Colon (tissue), 2 donors: ENCODE data around the gene BCL11A.

Experiments used
- FAIRE-seq: peaks from 2 replicates; lab custom pipeline; 2012; peaks lifted over from hg19 to GRCh38; lab: Jason Lieb, UNC
- donor health status: control.
- donor health status: control.

Gene BCL11A

DNA sequence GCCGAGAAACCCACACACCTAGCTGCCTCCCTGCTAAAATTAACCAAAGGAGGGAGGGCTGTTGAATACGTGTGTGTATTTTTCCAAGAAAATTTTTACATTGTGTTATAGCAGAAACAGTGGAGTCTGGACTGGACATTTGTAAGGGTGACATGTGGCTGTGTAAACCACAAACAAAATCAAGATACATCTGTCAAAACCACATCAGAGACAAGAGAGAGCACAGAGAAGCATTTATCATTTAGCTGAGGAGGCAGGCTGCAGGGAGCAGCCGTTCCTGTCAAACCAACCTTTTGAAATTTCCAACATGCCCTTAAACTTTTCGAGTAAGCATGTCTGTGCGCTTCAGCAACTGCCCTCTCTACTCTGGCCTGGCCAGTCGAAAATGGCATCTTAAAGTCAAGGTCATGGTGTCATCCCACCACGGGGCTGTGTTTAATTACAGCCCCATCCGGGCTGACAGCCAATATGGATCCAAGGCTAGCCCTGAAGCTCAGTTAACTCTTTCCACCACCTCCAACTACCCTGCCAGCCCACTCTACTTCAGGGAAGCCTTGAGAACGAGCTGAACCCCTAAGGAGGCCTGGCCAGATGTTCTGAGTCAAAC, 8.4 kb downstream of the BCL11A start:
- FAIRE-seq: no peak

DNA sequence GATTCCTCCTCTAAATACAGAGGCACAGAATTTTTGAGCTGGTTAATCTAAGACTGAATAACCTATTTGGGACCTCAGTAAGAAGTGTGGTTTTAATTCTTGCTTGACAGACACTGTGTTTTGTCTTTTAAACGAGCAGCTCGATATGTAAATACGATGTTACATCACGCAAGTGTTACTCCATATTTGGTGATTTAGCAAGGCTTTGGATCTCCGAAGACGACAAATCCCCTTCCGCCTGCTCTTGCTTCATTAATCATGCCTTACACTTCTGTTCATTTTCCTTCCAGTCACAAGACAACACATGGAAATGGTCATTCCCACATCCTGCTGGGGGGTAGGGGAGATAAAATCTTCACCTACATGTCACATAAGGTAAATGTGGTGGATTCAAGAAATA, 9.4 kb downstream of the BCL11A start:
- no peak for FAIRE-seq

- no peak for FAIRE-seq
Measured at GRCh38 chr2:60541056-60541651, 12.3 kb downstream of the BCL11A start.

GRCh38 chr2:60540074-60540473, 13.4 kb downstream of the BCL11A start:
- no peak for FAIRE-seq

- FAIRE-seq: no peak
Measured at GRCh38 chr2:60539140-60539539, 14.3 kb downstream of the BCL11A start.

GRCh38 chr2:60538101-60538500, 15.4 kb downstream of the BCL11A start:
- no peak for FAIRE-seq

- FAIRE-seq: no peak
Measured at GRCh38 chr2:60536746-60537145, 16.7 kb downstream of the BCL11A start.

DNA sequence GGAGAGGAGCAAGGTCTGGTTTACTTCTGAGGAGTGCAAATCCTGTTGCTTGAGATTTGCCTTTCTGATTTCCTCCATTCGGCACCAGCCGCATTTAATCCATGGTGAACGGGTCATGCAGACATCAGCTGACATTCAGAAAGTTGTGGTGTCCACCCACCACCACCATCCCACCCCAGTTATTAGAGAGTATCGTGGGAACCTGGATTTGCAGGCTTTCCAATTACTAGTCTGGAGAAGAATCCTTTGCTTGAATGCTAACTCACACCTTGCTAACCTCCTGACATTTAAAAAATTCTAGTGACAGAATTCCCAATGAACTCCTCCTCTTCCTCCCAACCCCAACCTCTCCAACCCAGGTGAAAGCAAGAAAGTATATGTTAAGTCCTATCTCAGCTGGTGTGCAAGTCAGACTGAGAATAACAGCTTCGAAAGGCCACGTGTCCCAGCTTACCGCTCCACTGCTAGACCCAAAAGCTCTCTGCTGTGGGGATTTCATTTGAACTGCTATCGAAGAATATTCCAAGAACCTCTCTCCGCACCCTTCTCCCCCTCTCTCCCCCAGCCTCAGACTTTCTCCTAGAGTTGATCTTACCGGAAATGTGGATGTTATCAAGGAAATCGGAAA, 17.7 kb downstream of the BCL11A start:
- FAIRE-seq: no peak

GRCh38 chr2:60534892-60535684, 18.4 kb downstream of the BCL11A start:
- no peak for FAIRE-seq

- no peak for FAIRE-seq
Measured at GRCh38 chr2:60534052-60534685, 19.3 kb downstream of the BCL11A start.

DNA sequence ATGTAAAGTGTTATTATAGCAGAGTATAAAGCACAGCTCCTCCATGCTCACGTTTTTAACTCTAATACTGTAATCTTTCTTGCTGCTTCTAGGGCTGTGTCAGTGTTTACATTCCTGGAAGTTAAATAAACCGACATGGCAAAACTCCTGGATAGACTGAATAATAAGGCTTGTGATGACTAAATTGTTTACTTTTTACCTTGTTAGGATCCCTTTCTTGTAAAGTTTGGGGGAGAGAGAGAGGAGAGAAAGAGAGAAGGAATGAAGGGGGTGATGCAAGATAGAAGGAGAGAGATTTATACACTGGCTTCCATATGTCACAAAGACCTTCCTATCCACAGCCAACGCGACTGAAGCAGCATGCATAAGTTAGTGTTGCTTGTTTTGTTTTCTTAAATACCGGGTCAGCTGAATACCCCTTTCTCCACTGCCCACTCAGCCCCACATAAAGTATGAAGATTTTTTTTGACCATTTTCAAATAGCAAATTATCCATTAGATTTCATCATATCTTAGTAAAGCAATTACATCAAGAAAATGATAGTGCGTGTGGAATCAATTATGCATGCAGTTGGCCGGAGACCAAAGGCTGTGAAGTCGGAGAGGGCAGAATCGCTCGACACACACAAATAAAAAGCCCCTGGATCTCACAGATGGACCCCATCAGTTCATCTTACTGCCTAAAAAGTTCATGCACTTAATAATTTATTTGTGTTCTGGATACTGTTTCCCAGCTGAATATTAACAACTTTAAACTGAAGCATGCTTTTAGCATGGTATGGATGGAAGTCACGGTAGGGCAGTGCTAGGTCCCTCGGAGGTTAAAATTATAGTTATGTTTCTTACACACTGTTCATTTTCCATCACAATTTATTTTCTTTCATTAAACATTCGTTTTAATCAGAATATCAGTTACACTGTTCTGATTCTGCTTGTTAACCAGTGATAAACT, 20.1 kb downstream of the BCL11A start:
- no peak for FAIRE-seq

DNA sequence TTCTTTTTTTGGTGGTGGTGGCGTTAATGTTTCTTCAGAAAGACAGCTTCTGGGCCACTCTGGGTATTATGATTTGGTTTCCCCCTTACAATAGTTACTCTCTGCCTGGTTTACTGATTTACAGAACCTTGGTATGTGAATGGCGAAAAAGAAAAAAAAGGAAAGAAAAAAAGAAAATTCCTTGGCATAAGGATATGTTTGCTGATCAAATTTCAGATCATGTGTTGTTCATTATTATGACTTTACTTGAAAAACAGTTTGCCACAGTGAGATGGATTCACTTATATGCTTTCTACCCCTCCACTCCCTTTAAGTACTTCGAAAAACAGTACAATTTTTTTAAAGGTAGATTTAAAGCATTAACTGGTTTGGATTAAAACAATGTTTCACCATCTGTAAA, 21.0 kb downstream of the BCL11A start:
- no peak for FAIRE-seq

- FAIRE-seq: no peak
Measured at GRCh38 chr2:60531701-60532133, 21.7 kb downstream of the BCL11A start.

DNA sequence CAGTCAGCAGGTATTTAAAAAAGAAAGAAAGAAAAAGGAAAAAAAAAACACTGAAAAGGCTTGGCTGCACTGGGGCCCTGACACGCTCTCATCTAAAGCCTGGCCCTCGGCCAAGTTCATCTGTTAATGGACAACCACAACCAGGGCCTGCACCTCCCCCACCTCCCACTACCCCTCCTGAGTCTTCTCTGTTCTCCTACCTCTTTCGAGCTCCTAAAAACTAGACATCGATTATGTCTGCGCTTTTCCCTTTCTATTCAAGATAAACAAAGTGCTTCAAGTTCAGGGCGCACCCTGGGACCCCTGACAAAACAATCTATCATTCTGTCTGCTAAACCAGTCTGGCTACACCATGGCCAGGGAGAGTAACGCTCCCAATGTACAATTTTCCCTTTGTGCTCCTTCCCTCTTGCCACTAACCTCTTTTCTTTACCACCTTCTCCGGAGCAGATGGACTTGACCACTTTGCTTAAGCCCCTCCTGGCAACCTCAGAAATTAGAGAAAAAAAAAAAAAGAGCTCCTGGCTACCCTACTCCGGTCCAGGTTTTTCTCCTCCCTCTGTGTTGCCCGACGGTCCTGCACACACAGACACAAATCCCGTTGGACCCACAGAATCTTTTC, 22.7 kb downstream of the BCL11A start:
- FAIRE-seq: no peak

- no peak for FAIRE-seq
Measured at GRCh38 chr2:60529785-60530627, 23.4 kb downstream of the BCL11A start.

DNA sequence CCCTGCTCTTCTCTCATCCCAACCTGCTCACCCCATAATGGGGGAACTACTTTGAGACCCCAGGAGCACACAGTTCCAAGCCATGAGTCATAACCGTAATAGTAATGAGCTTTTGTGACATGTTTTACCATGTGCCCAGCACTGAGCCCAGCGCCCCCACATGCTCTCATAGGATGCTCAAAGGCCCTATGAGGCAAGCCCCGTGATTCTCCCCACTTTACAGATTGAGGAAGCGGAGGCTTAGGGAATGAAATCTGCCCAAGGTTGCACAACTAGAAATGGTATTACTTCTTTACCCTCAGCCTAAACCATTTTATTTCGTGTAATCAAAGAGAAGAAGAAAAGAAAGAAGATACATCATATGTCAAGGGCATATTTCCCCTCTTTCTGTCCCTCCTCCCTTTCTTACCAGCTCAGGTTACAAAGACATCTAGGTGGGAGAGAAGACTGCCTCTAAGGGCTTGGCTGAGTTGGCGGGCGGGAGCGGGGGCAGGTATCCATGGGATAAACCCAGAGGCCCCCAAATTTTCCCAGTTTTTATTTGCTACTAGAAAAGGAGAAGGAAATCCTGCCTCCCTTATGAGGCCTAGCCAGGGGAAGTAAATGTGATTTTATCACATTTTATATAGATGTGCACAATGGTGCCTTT, 24.2 kb downstream of the BCL11A start:
- no peak for FAIRE-seq

DNA sequence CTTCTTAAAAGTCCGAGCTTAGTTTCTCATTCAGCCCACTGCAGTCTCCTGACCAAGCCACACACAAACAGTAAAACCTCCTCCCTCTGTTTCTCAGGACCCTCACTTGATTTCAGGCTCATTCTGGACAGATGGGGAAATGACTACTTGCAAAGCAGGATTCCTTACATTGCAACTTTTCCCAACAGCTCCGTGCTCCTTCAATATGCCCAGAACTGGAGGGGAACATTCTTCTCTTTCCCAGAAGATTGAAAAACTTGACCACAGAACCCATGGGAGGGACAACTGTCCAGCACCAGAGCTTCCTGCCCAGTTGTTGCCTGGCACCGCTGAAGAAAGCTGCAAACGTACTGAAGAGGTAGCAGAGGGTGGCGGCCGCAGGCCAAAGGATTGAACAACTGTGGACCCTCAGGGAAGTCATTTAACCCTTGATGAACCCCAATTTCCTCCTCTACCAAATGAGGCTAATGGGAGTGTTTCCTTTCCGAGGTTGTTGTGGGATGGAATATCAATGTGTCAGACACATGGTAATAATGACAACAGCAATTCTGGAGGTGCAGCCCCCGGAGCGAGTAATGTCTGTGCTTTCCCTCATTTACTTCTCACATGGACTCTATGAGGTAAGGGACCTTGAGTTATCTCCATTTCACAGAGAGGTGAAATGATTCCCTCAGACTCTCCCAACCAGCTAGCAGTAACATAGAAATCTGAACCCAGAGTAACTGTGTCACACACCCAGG, 25.0 kb downstream of the BCL11A start:
- FAIRE-seq: no peak

- FAIRE-seq: no peak
Measured at GRCh38 chr2:60527762-60528161, 25.7 kb downstream of the BCL11A start.

- FAIRE-seq: no peak
Measured at GRCh38 chr2:60526623-60527022, 26.8 kb downstream of the BCL11A start.
